Activated CD8-positive, alpha-beta T cell treated with anti-CD3 and anti-CD28 coated beads, Interleukin-2, amount 10 ng/mL, durations not matched to agents 7 days and 5 days (primary cell): ENCODE measurements around the gene PLCH1. TPM values are rescaled to one million over a fixed set of nuclear protein-coding genes. Genes with fewer than 3 reads are reported as not detected.

Source experiments
- ATAC-seq: fragments of 150-1000 bp; cut with Tn5 transposase; one replicate; pipeline ENCODE4 v1.10.0; 2021; ENCODE audit warnings: moderate library complexity
- CTCF ChIA-PET: fragments of 350-600 bp; sonication (Branson Sonifier 250); formaldehyde crosslinking; loops from one replicate; lab custom pipeline; 2021; ENCODE audit warnings: antibody characterized with exemption; lab: Charles Lee
- POLR2A ChIA-PET: fragments of 350-600 bp; sonication (Branson Sonifier 250); formaldehyde crosslinking; loops from one replicate; lab custom pipeline; 2021; ENCODE audit warnings: antibody characterized with exemption; lab: Charles Lee
- DNase-seq: peaks from one replicate; pipeline ENCODE4 v3.0.0-alpha.2; 2020
- H3K27ac Mint-ChIP-seq: one replicate; pipeline ENCODE4 v1.8.0; 2021; ENCODE audit warnings: mild to moderate bottlenecking, mixed read lengths
- H3K27me3 Mint-ChIP-seq: one replicate; pipeline ENCODE4 v1.8.0; 2021; ENCODE audit warnings: low read depth, mixed read lengths
- H3K36me3 Mint-ChIP-seq: one replicate; pipeline ENCODE4 v1.8.0; 2021; ENCODE audit warnings: low read depth, mixed read lengths
- H3K4me1 Mint-ChIP-seq: one replicate; pipeline ENCODE4 v1.8.0; 2021; ENCODE audit warnings: low read depth, mixed read lengths
- H3K4me3 Mint-ChIP-seq: one replicate; pipeline ENCODE4 v1.8.0; 2021; ENCODE audit warnings: mild to moderate bottlenecking, mixed read lengths
- H3K9me3 Mint-ChIP-seq: one replicate; pipeline ENCODE4 v1.8.0; 2022; ENCODE audit warnings: mixed read lengths; ENCODE audit not compliant: insufficient read depth
- total RNA-seq, 2 experiments: library from RNA; stranded (reverse); gene quantifications; one replicate each; pipeline ENCODE4 v1.2.3, GENCODE V29; 2021

PLCH1 gene
- total RNA-seq, 2 experiments from 2014 or later = 2.0 to 2.4 TPM

- Mint-ChIP-seq H3K9me3 (no peaks in the 10 kb centered on the region), H3K27me3 (peaks cover 2% of the 10 kb centered on the region), H3K27ac (no peak overlapping the region), H3K4me3 (no peak overlapping the region), H3K4me1 (no peaks in the 10 kb centered on the region), H3K36me3 (no peaks in the 10 kb centered on the region)
- DNase-seq (no peak), ATAC-seq (no peak)
- POLR2A ChIA-PET = no interaction called here
- CTCF ChIA-PET = no interaction called here
Measured at GRCh38 chr3:155370764-155371503, 373.9 kb downstream of the PLCH1 start.

GRCh38 chr3:155370198-155370597 is 374.7 kb downstream of the PLCH1 start:
- ATAC-seq = no peak
- POLR2A ChIA-PET = no interaction called here
- DNase-seq = no peak
- CTCF ChIA-PET = no interaction called here
- no peaks in the 10 kb centered on the region for H3K36me3 Mint-ChIP-seq
- no peak overlapping the region for H3K4me3 Mint-ChIP-seq
- H3K9me3 Mint-ChIP-seq = no peaks in the 10 kb centered on the region
- H3K27ac Mint-ChIP-seq = no peak overlapping the region
- H3K27me3 Mint-ChIP-seq = peaks cover 2% of the 10 kb centered on the region
- no peaks in the 10 kb centered on the region for H3K4me1 Mint-ChIP-seq

GRCh38 chr3:155369735-155370134 is 375.1 kb downstream of the PLCH1 start:
- H3K27me3 Mint-ChIP-seq = peaks cover 2% of the 10 kb centered on the region
- DNase-seq (no peak), ATAC-seq (no peak)
- H3K4me3 Mint-ChIP-seq = no peak overlapping the region
- H3K4me1 Mint-ChIP-seq = no peaks in the 10 kb centered on the region
- no peaks in the 10 kb centered on the region for H3K36me3 Mint-ChIP-seq
- H3K27ac Mint-ChIP-seq = no peak overlapping the region
- ChIA-PET CTCF (no interaction called here), POLR2A (no interaction called here)
- H3K9me3 Mint-ChIP-seq = no peaks in the 10 kb centered on the region

DNA sequence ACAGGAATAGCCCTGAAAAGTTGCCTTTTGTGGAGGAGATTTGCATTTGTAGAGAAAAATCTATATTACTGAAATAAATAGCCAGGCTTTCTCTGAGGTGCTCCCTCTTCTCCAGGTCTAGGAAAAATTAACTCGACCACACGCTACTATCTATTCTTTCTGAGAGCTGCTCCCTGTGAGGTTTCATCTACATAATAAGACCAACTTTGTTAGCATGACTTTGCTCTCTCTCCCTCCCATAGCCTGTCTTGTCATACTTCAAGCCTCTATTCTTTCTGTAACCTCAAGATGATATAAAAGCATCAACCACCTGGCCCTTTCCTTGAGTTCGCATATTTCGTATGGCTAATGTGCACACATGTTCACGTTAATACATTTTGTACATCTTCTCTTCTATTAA is 375.6 kb downstream of the PLCH1 start:
- Mint-ChIP-seq H3K27me3 (peaks cover 2% of the 10 kb centered on the region), H3K36me3 (no peaks in the 10 kb centered on the region), H3K27ac (no peak overlapping the region), H3K4me1 (no peaks in the 10 kb centered on the region), H3K4me3 (no peak overlapping the region), H3K9me3 (no peaks in the 10 kb centered on the region)
- no peak for ATAC-seq
- DNase-seq = no peak
- CTCF ChIA-PET = no interaction called here
- POLR2A ChIA-PET = no interaction called here

GRCh38 chr3:155368786-155369185 is 376.1 kb downstream of the PLCH1 start:
- Mint-ChIP-seq H3K4me3 (no peak overlapping the region), H3K9me3 (no peaks in the 10 kb centered on the region)

GRCh38 chr3:155367506-155367905 is 377.4 kb downstream of the PLCH1 start:
- Mint-ChIP-seq H3K4me3 (no peak overlapping the region), H3K36me3 (no peaks in the 10 kb centered on the region), H3K4me1 (no peaks in the 10 kb centered on the region), H3K27me3 (peaks cover 4% of the 10 kb centered on the region), H3K9me3 (no peaks in the 10 kb centered on the region), H3K27ac (no peak overlapping the region)
- ATAC-seq (no peak), DNase-seq (no peak)
- POLR2A ChIA-PET = no interaction called here
- CTCF ChIA-PET = no interaction called here

More at GRCh38 chr3:155368786-155369185, 376.1 kb downstream of the PLCH1 start:
- Mint-ChIP-seq H3K27ac (no peak overlapping the region), H3K36me3 (no peaks in the 10 kb centered on the region), H3K27me3 (peaks cover 4% of the 10 kb centered on the region), H3K4me1 (no peaks in the 10 kb centered on the region)
- ChIA-PET POLR2A (interaction anchor here (0.6 kb wide), 1 partner anchor 98 kb away, joined by 3 read pairs; no protein-coding TSS in a partner anchor), CTCF (no interaction called here)
- ATAC-seq (no peak), DNase-seq (no peak)

DNA sequence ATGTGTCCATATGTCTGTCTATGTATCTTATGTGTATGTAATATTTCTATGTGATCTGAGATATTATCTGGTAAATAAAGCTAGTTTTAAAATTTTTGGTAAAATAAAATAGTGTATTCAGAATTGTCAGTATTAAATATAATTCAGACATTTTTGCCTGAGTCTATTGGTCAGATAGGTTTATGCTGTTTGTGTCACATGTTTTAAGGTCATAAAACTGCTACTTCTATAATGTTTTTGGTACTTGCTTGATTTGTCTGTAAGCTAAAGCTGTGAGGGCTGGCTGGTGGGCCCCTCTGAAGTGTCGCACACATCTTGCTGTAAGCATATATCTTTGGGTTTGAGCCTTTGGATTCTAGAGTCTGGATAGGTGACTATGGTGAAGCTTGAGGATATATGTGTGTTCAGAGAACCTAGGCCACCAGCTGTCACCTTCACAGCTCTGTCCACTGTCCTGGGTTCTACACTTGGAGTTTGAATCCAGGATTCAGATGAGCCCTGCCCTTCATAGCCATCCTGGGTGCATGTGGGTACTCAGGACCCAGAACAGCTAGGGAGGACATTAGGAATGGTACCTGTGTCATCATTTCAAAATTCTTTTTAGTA is 379.6 kb downstream of the PLCH1 start:
- no peak overlapping the region for H3K4me3 Mint-ChIP-seq
- no peak for ATAC-seq
- no peaks in the 10 kb centered on the region for H3K9me3 Mint-ChIP-seq
- ChIA-PET POLR2A (interaction anchor here (0.7 kb wide), 1 partner anchor 137 kb away, joined by 3 read pairs; no protein-coding TSS in a partner anchor), CTCF (no interaction called here)
- H3K4me1 Mint-ChIP-seq = no peaks in the 10 kb centered on the region
- H3K27me3 Mint-ChIP-seq = peaks cover 2% of the 10 kb centered on the region
- no peaks in the 10 kb centered on the region for H3K36me3 Mint-ChIP-seq
- H3K27ac Mint-ChIP-seq = no peak overlapping the region
- no peak for DNase-seq

- Mint-ChIP-seq H3K9me3 (no peaks in the 10 kb centered on the region), H3K4me1 (no peaks in the 10 kb centered on the region), H3K4me3 (no peak overlapping the region), H3K27ac (no peak overlapping the region), H3K27me3 (peaks cover 2% of the 10 kb centered on the region), H3K36me3 (no peaks in the 10 kb centered on the region)
- DNase-seq = no peak
- CTCF ChIA-PET = no interaction called here
- ATAC-seq = no peak
- POLR2A ChIA-PET = no interaction called here
Measured at GRCh38 chr3:155364492-155364891, 380.4 kb downstream of the PLCH1 start.

DNA sequence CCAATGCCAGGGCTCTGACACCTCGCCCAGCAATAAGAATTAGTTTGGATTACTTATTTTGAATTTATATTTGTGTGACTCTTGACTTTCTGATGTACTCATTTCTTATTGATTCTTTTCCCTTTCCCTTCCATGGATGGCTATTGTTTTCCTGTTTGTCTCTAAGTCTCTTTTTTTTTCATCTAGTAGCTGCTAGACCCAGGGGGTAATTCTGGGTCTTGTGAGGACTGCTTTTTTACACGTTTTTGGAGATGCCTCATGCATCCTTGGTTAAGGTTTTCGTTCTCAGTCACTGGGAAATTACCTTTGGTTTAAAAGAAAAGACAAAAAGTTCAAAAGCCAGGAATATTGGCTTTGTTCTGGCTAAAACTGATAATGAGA is 381.2 kb downstream of the PLCH1 start:
- Mint-ChIP-seq H3K27me3 (peaks cover 2% of the 10 kb centered on the region), H3K36me3 (no peaks in the 10 kb centered on the region), H3K4me3 (no peak overlapping the region), H3K4me1 (no peaks in the 10 kb centered on the region), H3K9me3 (no peaks in the 10 kb centered on the region), H3K27ac (no peak overlapping the region)
- ATAC-seq (no peak), DNase-seq (no peak)
- CTCF ChIA-PET = no interaction called here
- POLR2A ChIA-PET = no interaction called here

DNA sequence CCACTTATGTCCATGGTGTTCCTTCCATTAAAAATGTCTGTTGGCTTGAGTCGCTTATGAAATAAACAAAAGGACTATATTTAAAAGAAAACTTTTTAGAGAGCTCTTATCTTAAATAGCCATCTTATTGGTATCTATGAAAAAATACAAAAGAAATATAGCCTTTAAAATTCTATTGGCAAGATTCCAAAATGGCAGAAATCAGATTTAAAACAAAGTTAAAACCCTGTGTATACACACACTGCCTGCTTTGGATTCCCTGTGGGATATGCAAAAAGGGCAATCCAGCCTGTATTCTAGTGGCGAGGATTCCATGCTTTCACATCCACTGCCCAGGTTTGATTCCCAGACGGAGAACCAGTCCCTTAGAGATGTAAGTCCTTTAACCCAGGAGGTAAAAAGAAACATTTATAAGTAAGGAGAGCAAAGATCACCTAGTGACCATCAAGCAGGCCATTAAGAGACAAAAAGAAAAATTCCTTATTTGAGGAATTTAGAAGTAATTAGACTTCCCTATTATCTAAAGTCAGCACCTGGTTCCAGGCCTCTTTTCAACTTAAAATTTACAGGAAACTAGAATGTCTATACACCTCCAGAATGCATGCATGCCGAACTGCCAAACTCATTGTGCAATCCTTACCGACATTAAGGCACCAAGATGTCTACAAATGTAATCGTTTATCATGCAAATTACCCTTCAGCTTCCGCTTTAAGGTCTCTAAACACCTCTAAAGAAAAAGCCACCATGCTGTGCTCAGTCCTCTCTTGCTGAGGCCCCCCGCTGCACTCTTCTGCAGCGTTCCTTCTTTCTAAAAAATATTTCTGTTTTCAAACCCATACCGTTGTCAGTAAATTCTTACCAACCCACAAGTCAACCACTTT is 381.8 kb downstream of the PLCH1 start:
- DNase-seq = no peak
- Mint-ChIP-seq H3K4me3 (no peak overlapping the region), H3K27ac (no peak overlapping the region), H3K36me3 (no peaks in the 10 kb centered on the region), H3K9me3 (no peaks in the 10 kb centered on the region), H3K4me1 (no peaks in the 10 kb centered on the region), H3K27me3 (peaks cover 2% of the 10 kb centered on the region)
- no peak for ATAC-seq
- ChIA-PET POLR2A (no interaction called here), CTCF (no interaction called here)

DNA sequence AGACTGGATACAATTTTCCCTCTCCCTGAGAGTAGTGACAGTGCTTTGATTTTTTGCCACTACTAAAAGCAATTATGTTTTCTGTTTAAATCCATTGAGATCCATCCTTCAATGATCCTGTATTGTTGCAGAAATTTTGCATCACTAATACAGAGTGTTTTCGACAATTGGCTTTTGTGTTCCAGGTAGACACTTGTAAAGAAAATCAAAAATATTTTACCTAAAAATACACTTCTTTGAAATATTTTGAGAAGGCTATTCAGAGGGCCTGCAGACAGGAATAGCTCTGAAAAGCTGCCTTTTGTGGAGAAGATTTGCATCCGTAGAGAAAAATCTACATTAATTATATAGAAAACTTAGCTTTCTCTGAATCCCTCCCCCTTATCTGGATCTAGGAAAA is 384.6 kb downstream of the PLCH1 start:
- ChIA-PET POLR2A (no interaction called here), CTCF (no interaction called here)
- ATAC-seq (no peak), DNase-seq (no peak)
- Mint-ChIP-seq H3K9me3 (no peaks in the 10 kb centered on the region), H3K27me3 (peaks cover 2% of the 10 kb centered on the region), H3K4me1 (no peaks in the 10 kb centered on the region), H3K4me3 (no peak overlapping the region), H3K36me3 (no peaks in the 10 kb centered on the region), H3K27ac (no peak overlapping the region)
